Colonic mucosa (tissue), 4 donors: Measurements from ENCODE around the gene ACOXL. TPM values are rescaled to one million over a fixed set of nuclear protein-coding genes. Genes with fewer than 3 reads are reported as not detected.

Source experiments
- DNase-seq: peaks from one replicate; pipeline ENCODE4 v3.0.0-alpha.2; 2020
- H3K27ac ChIP-seq: fragments of 200-600 bp; one replicate; pipeline ENCODE4 v1.8.0; 2021
- H3K27me3 ChIP-seq: fragments of 200-600 bp; one replicate; pipeline ENCODE4 v1.8.0; 2021
- H3K36me3 ChIP-seq: fragments of 200-600 bp; one replicate; pipeline ENCODE4 v1.8.0; 2021
- H3K4me1 ChIP-seq: fragments of 200-600 bp; one replicate; pipeline ENCODE4 v1.8.0; 2021; ENCODE audit warnings: mild to moderate bottlenecking
- H3K4me3 ChIP-seq: fragments of 200-600 bp; one replicate; pipeline ENCODE4 v1.8.0; 2021
- H3K9ac ChIP-seq, 2 donors: one replicate each; pipeline ENCODE4 v1.7.0; 2013; ENCODE audit warnings: control low read depth in 2 of 2, low read depth in 2 of 2, low read length in 2 of 2
- H3K9me3 ChIP-seq: fragments of 200-600 bp; one replicate; pipeline ENCODE4 v1.8.0; 2021
- CTCF ChIP-seq: fragments of 200-600 bp; IDR thresholded peaks from one replicate; pipeline ENCODE4 v1.8.0; 2022; ENCODE audit warnings: antibody characterized with exemption, mild to moderate bottlenecking
- intact Hi-C: fragments of 100-400 bp; cut with DNase I; formaldehyde crosslinking; loops from one replicate; pipeline ENCODE4 v1.14.1; 2022
- total RNA-seq, 2 donors: library from RNA; stranded (reverse); fragmentation: NEBNext Ultra II Directional in 1 of 2; extraction: Animal tissue kit (Norgen Biotek cat#: 25700) in 1 of 2; gene quantifications; one replicate each; pipeline ENCODE4 v1.2.1, GENCODE V29; 2021
- donor health status: healthy.
- donor health status: DM: no; HTN: no; CAD: no.
- donor health status: DM: no; HTN: no; CAD: no.

The ACOXL gene
- total RNA-seq, 2 donors from 2014 or later = 0.32 to 0.82 TPM

DNA sequence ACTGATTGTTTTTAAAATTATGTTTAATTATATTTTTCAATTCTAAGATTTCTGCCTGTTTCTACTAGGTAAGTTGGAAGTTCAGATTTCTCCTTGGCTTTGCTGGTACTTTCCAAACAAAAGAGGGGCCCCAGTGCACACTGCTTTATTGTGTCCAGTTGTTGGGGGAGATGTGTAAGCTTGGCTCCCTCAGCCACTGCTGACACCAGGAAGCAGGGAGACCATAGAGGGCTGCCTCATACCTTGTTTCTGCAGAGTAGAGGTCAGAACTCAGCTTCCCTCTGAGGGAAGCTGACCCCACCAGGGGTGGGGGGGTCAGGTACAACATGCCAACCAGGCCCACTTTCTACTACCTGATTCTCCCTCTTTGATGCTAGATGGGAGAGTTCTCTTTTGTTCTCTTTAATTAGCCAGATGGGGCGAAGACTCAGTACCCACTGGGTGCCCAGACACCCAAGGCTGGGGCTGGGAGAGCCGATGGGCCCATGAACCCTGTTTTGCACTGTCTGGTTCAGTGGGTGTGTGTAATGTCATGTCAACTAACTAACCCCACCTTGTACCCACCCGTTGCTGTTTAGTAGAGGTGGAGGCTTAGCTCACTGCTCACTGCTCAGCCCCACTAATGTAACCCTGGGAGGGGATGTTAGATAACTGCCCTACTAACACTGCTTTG is 403.0 kb downstream of the ACOXL start:
- no peak overlapping the region for H3K27ac ChIP-seq
- H3K9ac ChIP-seq = no peak overlapping the region
- H3K4me1 ChIP-seq = no peaks in the 10 kb centered on the region
- intact Hi-C loops = no loop called here
- no peaks in the 10 kb centered on the region for H3K27me3 ChIP-seq
- no peaks in the 10 kb centered on the region for H3K9me3 ChIP-seq
- no peak overlapping the region for H3K4me3 ChIP-seq
- no peaks in the 10 kb centered on the region for H3K36me3 ChIP-seq
- no peak for DNase-seq
- TF ChIP-seq CTCF = no peak

DNA sequence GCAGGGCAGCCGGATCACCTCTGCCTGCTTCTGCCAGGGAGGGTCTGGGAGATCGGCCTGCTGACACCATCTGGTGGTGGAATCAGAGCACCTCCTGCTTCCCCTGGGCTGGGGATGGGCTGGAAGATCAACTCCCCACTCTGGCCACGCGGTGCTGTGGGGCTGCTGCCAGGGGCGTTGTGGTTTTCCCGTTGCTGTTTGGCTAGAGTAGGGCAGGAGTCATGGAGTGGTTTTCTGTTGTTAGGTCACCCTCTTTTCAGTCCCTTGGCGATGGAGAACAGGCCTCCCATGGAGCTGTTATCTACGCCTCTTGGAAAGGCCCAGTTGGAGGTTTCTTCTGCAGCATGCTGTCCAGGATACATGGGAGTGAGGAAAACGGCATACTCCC is 403.5 kb downstream of the ACOXL start:
- DNase-seq = no peak

DNA sequence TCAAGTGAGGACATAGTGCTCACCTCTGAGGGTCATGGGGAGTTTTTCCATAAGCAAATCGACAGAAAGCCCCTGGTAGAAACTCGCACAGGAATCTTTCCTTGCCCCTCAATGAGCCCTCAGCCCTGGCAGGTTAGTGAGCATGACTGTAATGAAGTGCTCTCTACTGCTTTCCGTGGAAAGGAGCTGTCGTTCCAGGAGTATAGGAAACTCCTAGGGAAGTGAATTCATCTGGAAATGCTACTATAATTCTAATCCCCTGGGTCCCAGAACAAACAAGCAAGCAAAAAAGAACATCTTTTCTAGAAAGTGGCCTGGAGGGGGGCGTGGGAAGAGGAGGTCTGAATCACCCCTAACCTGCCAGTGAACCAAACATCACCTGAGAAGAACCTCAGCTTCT is 406.5 kb downstream of the ACOXL start:
- no peak for DNase-seq
- Histone ChIP-seq H3K36me3 (no peaks in the 10 kb centered on the region), H3K4me3 (no peak overlapping the region), H3K4me1 (no peaks in the 10 kb centered on the region), H3K9ac (no peak overlapping the region), H3K27ac (no peak overlapping the region), H3K27me3 (no peaks in the 10 kb centered on the region), H3K9me3 (no peaks in the 10 kb centered on the region)
- no peak for TF ChIP-seq CTCF
- intact Hi-C loops = no loop called here

More for the DNA sequence above, 403.5 kb downstream of the ACOXL start:
- no peak for TF ChIP-seq CTCF
- intact Hi-C loops = no loop called here
- Histone ChIP-seq H3K27me3 (no peaks in the 10 kb centered on the region), H3K9me3 (no peaks in the 10 kb centered on the region), H3K36me3 (no peaks in the 10 kb centered on the region), H3K9ac (no peak overlapping the region), H3K4me3 (no peak overlapping the region), H3K27ac (no peak overlapping the region), H3K4me1 (no peaks in the 10 kb centered on the region)

- intact Hi-C loops = no loop called here
- Histone ChIP-seq H3K36me3 (no peaks in the 10 kb centered on the region), H3K4me3 (no peak overlapping the region), H3K9me3 (no peaks in the 10 kb centered on the region), H3K27me3 (no peaks in the 10 kb centered on the region), H3K9ac (no peak overlapping the region), H3K27ac (no peak overlapping the region), H3K4me1 (no peaks in the 10 kb centered on the region)
- no peak for DNase-seq
- no peak for TF ChIP-seq CTCF
Measured at GRCh38 chr2:111139637-111140317, 407.4 kb downstream of the ACOXL start.

- H3K27me3 ChIP-seq = no peaks in the 10 kb centered on the region
- no peaks in the 10 kb centered on the region for H3K4me1 ChIP-seq
- H3K9ac ChIP-seq = no peak overlapping the region
- DNase-seq = no peak
- H3K36me3 ChIP-seq = no peaks in the 10 kb centered on the region
- no peak for TF ChIP-seq CTCF
- H3K27ac ChIP-seq = no peak overlapping the region
- intact Hi-C loops = no loop called here
- no peak overlapping the region for H3K4me3 ChIP-seq
- no peaks in the 10 kb centered on the region for H3K9me3 ChIP-seq
Measured at GRCh38 chr2:111140815-111141214, 408.4 kb downstream of the ACOXL start.
